Dermis blood vessel endothelial cell (primary cell): ENCODE results near the gene SFXN3. TPM values are rescaled to one million over a fixed set of nuclear protein-coding genes. Genes with fewer than 3 reads are reported as not detected.
"Not testable (repeated sequence)": the region's sequence is repeated elsewhere in the genome, so short reads cannot be mapped to it uniquely, and the experiment has no call there.

ENCODE experiments used
- DNase-seq: peaks from one replicate; pipeline ENCODE4 v3.0.0; 2010
- total RNA-seq: library from RNA; depleted of rRNA; stranded (reverse); fragments of >200 nt; gene quantifications from 2 replicates; pipeline ENCODE4 v1.2.3, GENCODE V29; 2014

SFXN3 gene
- total RNA-seq, 1 donor from 2014 or later, result 68.9 TPM

GRCh38 chr10:101016814-101017213, 14.2 kb upstream of the SFXN3 start:
- no peak for DNase-seq

GRCh38 chr10:101018118-101018599, 12.9 kb upstream of the SFXN3 start:
- DNase-seq, result no peak

- DNase-seq, result peak; percentile 90
These were observed 12.2 kb upstream of the SFXN3 start for GRCh38 chr10:101018600-101019439.

DNA sequence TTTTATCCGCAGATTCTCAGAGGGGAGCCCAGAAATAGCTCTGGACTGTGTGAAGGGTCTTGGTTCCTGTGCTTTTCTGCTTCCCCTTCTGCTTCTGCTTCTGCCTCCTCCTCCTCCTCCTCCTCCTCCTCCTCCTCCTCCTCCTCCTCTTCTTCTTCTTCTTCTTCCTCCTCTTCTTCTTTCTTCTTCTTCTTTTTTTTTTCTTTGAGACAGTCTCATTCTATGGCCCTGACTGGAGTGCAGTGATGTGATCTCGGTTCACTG, 11.7 kb upstream of the SFXN3 start:
- no peak for DNase-seq

- DNase-seq, result no peak
These were observed 10.5 kb upstream of the SFXN3 start for GRCh38 chr10:101020427-101021075.

- no peak for DNase-seq
These were observed 9.8 kb upstream of the SFXN3 start for GRCh38 chr10:101021239-101021638.

DNA sequence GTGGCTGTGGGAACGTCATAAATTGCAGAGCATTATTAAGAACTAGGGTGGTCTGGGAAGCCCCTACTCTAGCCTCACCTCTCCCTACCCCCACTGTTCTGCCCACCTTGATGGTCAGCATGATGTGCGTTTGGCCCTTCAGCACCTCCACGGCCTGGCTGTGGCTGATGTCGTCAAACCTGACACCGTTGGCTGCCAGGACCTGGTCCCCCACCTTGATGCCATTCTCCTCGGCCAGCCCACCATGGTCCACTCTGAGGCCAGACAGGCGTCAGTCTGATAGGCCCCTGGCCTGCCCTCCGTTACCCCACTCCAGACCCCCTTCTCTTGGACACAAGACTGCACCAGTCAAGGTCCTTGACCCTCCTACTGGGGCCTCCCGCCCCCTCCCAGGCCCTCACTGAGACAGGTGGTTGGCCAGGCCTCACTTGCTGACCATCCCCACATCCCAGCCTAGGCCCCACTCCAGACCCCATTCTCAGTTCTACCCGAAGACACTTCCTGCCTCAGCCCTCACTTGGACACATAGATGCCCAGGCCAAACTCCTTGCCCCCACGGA, 9.3 kb upstream of the SFXN3 start:
- no peak for DNase-seq

DNA sequence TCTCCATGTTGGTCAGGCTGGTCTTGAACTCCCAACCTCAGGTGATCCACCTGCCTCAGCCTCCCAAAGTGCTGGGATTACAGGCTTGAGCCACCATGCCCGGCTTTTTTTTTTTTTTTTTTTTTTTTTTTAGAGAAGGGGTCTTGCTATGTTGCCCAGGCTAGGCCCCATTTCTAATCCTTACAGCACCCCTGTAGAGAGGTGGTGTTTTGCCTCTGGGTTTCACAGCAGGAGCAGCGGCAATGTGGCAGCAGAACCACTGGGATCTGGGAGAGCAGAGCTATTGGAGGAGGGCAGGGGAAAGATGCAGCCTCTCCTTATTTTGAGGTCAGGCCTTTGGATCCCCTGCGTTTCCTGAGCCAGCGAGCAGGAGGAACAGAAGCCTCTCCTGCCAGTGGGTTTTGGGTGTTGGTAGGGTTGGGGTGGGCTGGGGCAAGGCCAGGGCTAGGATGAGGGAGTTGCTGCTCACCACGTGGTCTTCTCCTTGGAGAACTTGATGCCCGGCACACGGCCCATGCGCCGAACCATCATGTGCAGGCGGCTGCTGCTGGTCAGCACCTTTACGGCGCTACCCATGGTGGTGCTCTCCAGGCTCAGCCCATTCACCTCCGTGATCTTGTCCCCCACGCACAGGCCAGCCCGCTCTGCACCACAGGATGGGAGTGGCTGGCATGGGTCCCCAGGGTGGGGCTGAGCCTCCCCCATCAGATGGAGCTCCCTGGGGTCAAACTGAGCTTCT, 7.9 kb upstream of the SFXN3 start:
- no peak for DNase-seq

DNA sequence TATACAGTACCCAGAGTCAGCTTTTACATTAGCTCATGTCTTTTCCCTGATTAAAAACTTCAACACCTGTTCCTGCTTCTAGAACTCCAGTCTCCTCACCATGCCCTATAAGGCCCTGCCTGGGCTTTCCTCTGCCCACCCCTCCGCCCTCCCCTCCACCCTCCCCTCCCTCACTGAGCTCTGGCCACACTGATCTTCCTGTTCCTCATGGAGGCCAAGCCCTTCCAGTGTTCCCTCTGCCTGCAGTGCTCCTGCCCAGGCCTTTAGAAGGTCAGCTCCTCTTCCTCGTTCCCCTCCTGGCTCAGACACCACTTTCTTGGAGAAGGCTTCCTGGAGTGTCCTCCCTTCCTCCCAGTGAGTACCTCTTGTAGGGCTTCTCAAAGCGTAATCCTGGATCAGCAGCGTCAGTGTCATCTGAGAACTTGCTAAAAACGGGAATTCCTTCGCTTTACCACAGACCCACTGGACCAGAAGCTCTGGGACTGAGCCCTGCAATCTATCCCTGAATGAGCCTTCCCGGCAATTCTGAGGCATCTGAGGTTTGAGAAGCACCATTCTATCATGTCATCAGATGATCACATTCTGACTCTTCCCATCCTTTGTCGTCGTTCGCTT, 3.8 kb upstream of the SFXN3 start:
- DNase-seq, result no peak

GRCh38 chr10:101028446-101029337, 2.3 kb upstream of the SFXN3 start:
- no peak for DNase-seq

GRCh38 chr10:101029520-101030295, 1.3 kb upstream of the SFXN3 start:
- DNase-seq, result no peak

- DNase-seq, result no peak
These were observed 422 bp upstream of the SFXN3 start for GRCh38 chr10:101030496-101031127.

- DNase-seq, result peak; percentile 80
These were observed 982 bp downstream of the SFXN3 start for GRCh38 chr10:101031796-101032636.

- peak; percentile 94 for DNase-seq
These were observed 1.7 kb downstream of the SFXN3 start for GRCh38 chr10:101032637-101033224.

DNA sequence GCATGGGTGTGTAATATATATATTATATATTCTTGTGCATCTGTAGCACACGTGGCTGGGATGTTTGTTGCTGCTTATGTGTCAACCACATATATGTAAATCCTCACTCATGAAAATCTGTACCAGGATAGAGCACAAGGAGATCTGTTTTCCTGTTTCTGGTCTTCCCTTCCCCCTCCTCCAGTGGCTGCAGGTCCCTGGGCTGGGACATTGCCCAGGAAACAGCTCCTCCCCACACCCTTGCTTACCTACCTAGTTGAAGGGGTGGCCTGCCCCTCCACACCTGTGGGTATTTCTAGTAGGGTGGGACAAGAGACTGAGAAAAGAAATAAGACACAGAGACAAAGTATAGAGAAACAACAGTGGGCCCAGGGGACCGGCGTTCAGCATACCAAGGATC, 2.2 kb downstream of the SFXN3 start:
- DNase-seq, result no peak

GRCh38 chr10:101034404-101034803, 3.4 kb downstream of the SFXN3 start:
- not testable (repeated sequence) for DNase-seq

- DNase-seq, result no peak
These were observed 4.3 kb downstream of the SFXN3 start for GRCh38 chr10:101035314-101035713.

DNA sequence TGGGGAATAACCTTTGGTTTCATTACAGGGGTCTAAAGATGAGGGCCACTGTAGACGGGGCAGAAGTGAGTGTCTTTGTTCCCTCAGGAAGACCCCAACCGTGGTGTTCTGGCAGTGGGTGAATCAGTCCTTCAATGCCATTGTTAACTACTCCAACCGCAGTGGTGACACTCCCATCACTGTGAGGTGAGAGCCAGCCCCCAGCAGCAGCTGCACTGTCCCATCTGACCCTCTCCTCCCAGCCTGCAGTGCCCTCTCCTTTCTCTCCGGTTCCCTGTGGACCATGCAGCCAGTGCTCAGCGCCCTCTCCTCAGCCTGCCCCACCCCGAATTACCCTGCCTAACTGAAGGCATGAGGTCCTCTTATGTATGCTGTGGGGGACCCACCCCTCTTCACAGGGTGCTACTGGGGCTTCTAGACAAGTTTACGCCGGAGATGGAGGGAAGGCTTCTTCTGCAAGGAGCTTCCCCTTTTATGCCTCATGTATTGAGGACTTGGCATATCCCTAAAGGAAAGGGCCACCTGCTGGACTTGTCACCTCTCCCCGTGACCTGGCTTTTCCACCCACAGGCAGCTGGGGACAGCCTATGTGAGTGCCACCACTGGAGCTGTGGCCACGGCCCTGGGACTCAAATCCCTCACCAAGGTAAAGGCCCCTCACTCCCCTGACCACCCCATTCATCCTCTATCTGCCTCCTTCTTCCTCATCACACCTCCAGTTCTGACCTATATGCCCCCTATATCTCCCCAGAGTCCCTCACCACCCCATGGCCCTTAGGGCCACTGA, 5.1 kb downstream of the SFXN3 start:
- no peak for DNase-seq
